GM18498 (cell line): ENCODE measurements around the gene SLC16A1.
"Not testable (repeated sequence)": the region's sequence is repeated elsewhere in the genome, so short reads cannot be mapped to it uniquely, and the experiment has no call there.

Experiments
- ATAC-seq: cut with Tn5 transposase; IDR thresholded peaks from one replicate; pipeline ENCODE4 v1.9.1; 2021; ENCODE audit warnings: mild to moderate bottlenecking, moderate library complexity; ENCODE audit not compliant: unreplicated experiment

SLC16A1 gene

GRCh38 chr1:112971006-112971405 is 15.0 kb upstream of the SLC16A1 start:
- ATAC-seq, result no peak

GRCh38 chr1:112964347-112964746 is 8.4 kb upstream of the SLC16A1 start:
- no peak for ATAC-seq

GRCh38 chr1:112961072-112961471 is 5.1 kb upstream of the SLC16A1 start:
- ATAC-seq, result no peak

- ATAC-seq, result no peak
Observed at GRCh38 chr1:112960384-112960783, 4.4 kb upstream of the SLC16A1 start.

- not testable (repeated sequence) for ATAC-seq
Observed at GRCh38 chr1:112958236-112958635, 2.2 kb upstream of the SLC16A1 start.

- peak; percentile 46 for ATAC-seq
Observed at GRCh38 chr1:112957133-112957812, 1.3 kb upstream of the SLC16A1 start.

- peak; percentile 15 for ATAC-seq
Observed at GRCh38 chr1:112956544-112957132, 642 bp upstream of the SLC16A1 start.

- ATAC-seq, result peak; percentile 21
Observed at GRCh38 chr1:112954945-112955772, 837 bp downstream of the SLC16A1 start.

- no peak for ATAC-seq
Observed at GRCh38 chr1:112954017-112954650, 1.9 kb downstream of the SLC16A1 start.

GRCh38 chr1:112950426-112950825 is 5.6 kb downstream of the SLC16A1 start:
- no peak for ATAC-seq

GRCh38 chr1:112946683-112947082 is 9.3 kb downstream of the SLC16A1 start:
- no peak for ATAC-seq

- no peak for ATAC-seq
Observed at GRCh38 chr1:112939810-112940209, 16.2 kb downstream of the SLC16A1 start.

- no peak for ATAC-seq
Observed at GRCh38 chr1:112938210-112938609, 17.8 kb downstream of the SLC16A1 start.

GRCh38 chr1:112937495-112937894 is 18.5 kb downstream of the SLC16A1 start:
- ATAC-seq, result no peak

GRCh38 chr1:112937070-112937469 is 18.9 kb downstream of the SLC16A1 start:
- ATAC-seq, result no peak

- no peak for ATAC-seq
Observed at GRCh38 chr1:112935461-112936111, 20.4 kb downstream of the SLC16A1 start.

- ATAC-seq, result no peak
Observed at GRCh38 chr1:112934577-112934976, 21.4 kb downstream of the SLC16A1 start.

- no peak for ATAC-seq
Observed at GRCh38 chr1:112933820-112934571, 22.0 kb downstream of the SLC16A1 start.

GRCh38 chr1:112929979-112930378 is 26.0 kb downstream of the SLC16A1 start:
- ATAC-seq, result no peak

- ATAC-seq, result no peak
Observed at GRCh38 chr1:112927462-112927990, 28.5 kb downstream of the SLC16A1 start.
